22Rv1 (cell line): Measurements from ENCODE around the gene STX2.
A peak's percentile ranks its signal among the peaks of the same experiment; 100 is the strongest.

Experiments used
- H3K27ac ChIP-seq: fragments of 450-650 bp; 2 replicates; pipeline ENCODE4 v1.5.1; 2017
- CTCF ChIP-seq: fragments of 450-650 bp; IDR thresholded peaks from 2 replicates; pipeline ENCODE4 v1.5.1; 2017; ENCODE audit warnings: mild to moderate bottlenecking
- ZFX ChIP-seq: fragments of 450-650 bp; IDR thresholded peaks from 2 replicates; pipeline ENCODE4 v1.6.1; 2017; ENCODE audit warnings: antibody characterized with exemption, borderline replicate concordance

Gene STX2

DNA sequence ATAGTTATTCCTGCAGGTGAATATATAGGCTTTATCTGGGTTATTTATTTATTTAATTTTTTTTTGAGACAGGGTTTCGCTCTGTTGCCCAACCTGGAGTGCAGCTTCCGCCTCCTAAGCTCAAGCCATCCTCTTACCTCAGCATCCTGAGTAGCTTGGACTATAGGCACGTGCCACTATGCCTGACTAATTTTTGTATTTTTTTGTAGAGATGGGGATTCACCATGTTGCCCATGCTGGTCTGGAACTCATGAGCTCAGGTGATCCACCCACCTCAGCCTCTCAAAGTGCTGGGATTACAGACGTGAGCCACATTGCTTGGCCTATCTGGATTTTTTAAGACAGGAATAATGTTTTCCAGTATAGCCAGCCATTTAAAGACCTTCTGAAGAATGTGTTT lies 34.8 kb upstream of the STX2 start:
- H3K27ac ChIP-seq, result peak overlapping the region; percentile 81; the same call in 1 of the 2 replicates
- TF ChIP-seq CTCF (no peak), ZFX (no peak)

DNA sequence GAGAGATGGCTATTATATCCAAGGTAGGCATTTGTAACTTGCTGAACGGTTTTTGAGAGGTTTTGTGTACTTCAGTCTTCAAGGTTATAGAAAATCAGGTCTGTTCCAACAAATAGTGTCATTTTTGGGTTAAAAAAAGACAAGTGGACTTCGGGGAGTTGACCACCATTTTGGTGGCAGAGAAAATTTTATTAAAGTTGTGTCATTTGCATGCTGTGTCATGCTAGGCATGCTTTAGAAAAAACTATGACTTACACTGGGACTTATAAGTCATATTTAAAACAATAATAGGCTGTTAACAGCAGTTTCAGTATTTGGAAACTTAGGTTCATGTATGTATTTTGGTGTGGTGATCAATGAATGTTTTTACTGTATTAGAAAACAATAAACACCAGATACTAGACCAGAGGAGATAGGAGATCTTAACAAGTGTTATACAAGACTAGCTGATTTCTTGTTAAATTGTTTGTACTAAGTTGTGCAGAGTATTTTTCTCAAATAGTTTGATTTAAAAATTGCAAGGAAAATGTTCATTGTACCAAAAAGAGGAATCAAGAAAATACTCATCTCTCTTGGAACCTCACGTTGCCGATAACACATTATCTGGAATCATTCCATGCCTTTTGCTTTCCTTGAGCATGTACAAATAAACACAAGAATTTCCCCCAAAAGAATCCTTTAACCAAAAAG lies 34.2 kb upstream of the STX2 start:
- peak overlapping the region; percentile 81 for H3K27ac ChIP-seq
- TF ChIP-seq ZFX, result no peak
- no peak for TF ChIP-seq CTCF

GRCh38 chr12:130872179-130873096 lies 33.4 kb upstream of the STX2 start:
- peak overlapping the region; percentile 81 for H3K27ac ChIP-seq
- TF ChIP-seq ZFX, result no peak
- TF ChIP-seq CTCF, result no peak

GRCh38 chr12:130871286-130872178 lies 32.5 kb upstream of the STX2 start, which contains the start of gene RAN:
Gene RAN, plus strand, starts transcription at chr12:130872066. Its CDS starts 528 bp downstream, at chr12:130872594.
- peak within 1 kb of the TSS; percentile 81 for H3K27ac ChIP-seq
- TF ChIP-seq ZFX, result no peak
- TF ChIP-seq CTCF, result no peak; the same call in 1 of the 2 replicates

DNA sequence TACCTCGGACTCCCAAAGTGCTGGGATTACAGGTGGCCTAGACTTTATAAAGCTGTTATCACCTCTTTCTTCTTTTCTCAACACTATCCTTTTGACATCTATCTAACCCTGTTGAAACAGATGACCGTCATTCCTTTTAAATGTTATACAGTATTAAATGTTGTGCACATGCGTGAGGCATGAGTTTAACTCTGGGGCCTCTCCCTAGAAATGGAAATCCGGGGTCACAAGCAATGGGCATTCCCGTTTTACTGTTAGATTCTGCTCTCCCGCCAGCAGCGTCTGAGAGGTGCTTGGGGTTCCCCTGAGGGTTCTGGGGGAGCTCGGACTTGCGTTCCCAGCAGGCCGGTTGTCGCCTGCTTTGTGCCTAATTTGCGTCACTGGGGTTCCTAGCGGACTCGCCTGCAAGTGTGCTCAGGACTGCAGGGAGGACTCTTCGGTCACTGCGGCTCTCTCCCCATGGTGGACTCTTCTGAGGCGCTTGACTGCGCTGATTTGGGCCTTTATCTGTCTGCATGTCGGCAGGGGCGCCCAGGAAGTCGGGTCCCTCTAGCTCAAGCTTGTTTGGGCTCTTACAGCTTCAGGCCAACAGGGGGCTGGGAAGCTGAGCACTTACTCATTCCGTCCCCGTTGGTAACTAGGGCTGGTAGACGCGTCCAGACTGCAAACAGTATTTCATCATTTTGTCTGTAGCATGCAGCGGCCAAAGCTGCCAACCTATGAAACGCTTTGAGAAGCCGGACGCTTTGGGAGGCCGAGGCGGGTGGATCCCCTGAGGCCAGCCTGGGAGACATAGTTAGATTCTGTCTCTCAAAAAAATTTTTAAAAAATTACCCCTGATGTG lies 31.6 kb upstream of the STX2 start:
- TF ChIP-seq CTCF (peak; percentile 11; the same call in 1 of the 2 replicates), ZFX (no peak)
- peak overlapping the region; percentile 81 for H3K27ac ChIP-seq

DNA sequence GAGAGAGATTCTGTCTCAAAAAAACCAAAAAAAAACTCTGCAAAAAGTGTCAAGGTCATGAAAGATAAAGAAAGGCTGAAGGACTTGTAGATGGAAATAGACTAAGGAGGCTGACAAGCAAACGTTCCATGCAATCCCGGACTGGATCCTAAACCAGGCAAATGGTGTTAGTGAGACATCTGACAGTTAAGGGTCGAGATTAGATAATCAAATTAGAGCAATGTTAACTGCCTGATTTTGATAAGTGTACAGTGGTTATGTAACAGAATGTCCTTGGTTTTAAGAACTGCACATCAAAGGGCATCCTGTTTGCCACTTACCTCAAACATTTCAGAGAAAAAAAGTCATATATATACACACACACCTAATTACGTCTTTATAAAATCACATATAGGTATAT lies 29.4 kb upstream of the STX2 start:
- H3K27ac ChIP-seq, result no peak overlapping the region
- no peak for TF ChIP-seq CTCF
- no peak for TF ChIP-seq ZFX
